AG09309 (cell line): Measurements from ENCODE around the gene MYO6.

Experiments
- DNase-seq: peaks from one replicate; pipeline ENCODE4 v3.0.0-alpha.2; 2010; ENCODE audit warnings: low read depth
- H3K4me3 ChIP-seq: 2 replicates; pipeline ENCODE4 v1.5.1; 2011; ENCODE audit warnings: mild to moderate bottlenecking, low read depth, low read length, moderate library complexity; ENCODE audit not compliant: control insufficient read depth
- CTCF ChIP-seq: IDR thresholded peaks from 2 replicates; pipeline ENCODE4 v1.5.1; 2011; ENCODE audit warnings: mild to moderate bottlenecking, low read depth, low read length, inconsistent platforms; ENCODE audit not compliant: insufficient read depth, control insufficient read depth; ENCODE audit errors: missing control alignments

MYO6 gene

GRCh38 chr6:75786152-75786551, 37.1 kb downstream of the MYO6 start:
- TF ChIP-seq CTCF: no peak
- no peak overlapping the region for H3K4me3 ChIP-seq
- DNase-seq: no peak

- no peak for TF ChIP-seq CTCF
- no peak for DNase-seq
- no peak overlapping the region for H3K4me3 ChIP-seq
Measured at GRCh38 chr6:75788894-75789293, 39.9 kb downstream of the MYO6 start.

- DNase-seq: no peak
- H3K4me3 ChIP-seq: no peak overlapping the region
- no peak for TF ChIP-seq CTCF
Measured at GRCh38 chr6:75791881-75792280, 42.8 kb downstream of the MYO6 start.

GRCh38 chr6:75794351-75794846, 45.4 kb downstream of the MYO6 start:
- TF ChIP-seq CTCF: no peak
- no peak overlapping the region for H3K4me3 ChIP-seq
- DNase-seq: no peak

GRCh38 chr6:75794954-75795739, 46.1 kb downstream of the MYO6 start:
- no peak for DNase-seq
- no peak overlapping the region for H3K4me3 ChIP-seq
- no peak for TF ChIP-seq CTCF

- DNase-seq: no peak
- TF ChIP-seq CTCF: no peak
- H3K4me3 ChIP-seq: no peak overlapping the region
Measured at GRCh38 chr6:75796723-75797122, 47.7 kb downstream of the MYO6 start.
